ENCODE results near the gene SEBOX.
A peak's percentile ranks its signal among the peaks of the same experiment; 100 is the strongest.

The SEBOX gene

DNA sequence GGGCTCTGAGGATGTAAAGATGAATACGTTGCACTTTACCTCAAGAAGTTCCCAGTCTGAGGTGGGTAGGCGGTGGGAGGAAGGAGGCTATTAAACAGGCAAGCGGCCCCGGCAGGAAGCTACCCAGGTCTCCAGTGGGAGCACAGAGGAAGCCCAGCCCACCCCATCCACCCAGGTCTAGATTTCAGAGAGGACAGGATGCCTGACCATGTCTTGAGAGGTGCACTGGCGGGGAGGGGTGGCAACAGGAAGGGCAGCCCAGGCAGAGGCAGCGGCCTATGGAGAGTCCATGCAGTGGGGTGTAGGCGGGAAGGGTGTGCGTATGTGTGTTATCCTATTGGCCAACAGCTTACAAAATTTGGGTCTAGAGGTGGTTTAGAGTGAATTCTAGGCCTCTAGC, 20.4 kb upstream of the SEBOX start:
- DNase-seq (ENCODE audit: insufficient read length, low spot score) (no peak), FAIRE-seq (no peak)
- TF ChIP-seq POLR2A (IDR thresholded peaks at IDR 0.05; ENCODE audit: low read depth, low read length), result no peak

GRCh38 chr17:28385037-28385400, 20.0 kb upstream of the SEBOX start:
- no peak for FAIRE-seq
- TF ChIP-seq POLR2A (IDR thresholded peaks at IDR 0.05; ENCODE audit: low read depth, low read length), result no peak
- DNase-seq (ENCODE audit: insufficient read length, low spot score), result no peak

DNA sequence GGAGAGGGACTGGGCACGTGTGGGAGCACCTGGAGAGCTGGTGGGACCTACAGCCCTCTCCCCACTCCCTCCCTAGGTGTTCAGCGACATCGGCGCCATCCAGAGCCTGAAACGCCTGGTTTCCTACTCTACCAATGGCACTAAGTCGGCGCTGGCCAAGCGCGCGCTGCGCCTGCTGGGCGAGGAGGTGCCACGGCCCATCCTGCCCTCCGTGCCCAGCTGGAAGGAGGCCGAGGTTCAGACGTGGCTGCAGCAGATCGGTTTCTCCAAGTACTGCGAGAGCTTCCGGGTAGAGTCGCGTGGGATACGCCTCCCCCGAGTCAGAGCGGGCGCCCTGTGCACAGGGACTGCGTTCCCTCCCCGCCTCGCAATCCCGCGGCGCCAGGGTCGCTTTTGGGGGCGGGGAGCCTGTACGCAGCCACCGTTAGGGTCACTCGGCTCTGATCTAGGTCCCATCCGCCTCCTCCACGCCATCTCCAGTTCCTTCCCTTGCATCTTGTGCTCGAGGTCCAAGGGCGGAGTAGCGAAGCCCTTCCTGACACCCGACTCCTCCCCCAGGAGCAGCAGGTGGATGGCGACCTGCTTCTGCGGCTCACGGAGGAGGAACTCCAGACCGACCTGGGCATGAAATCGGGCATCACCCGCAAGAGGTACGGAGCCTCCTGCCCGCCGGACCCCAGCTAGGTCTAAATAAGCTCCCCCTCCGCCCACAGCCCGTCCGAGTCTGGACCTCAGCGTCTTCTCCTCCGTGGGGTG, 19.5 kb upstream of the SEBOX start:
- no peak for DNase-seq (ENCODE audit: insufficient read length, low spot score)
- TF ChIP-seq POLR2A (IDR thresholded peaks at IDR 0.05; ENCODE audit: low read depth, low read length), result no peak
- FAIRE-seq, result no peak

DNA sequence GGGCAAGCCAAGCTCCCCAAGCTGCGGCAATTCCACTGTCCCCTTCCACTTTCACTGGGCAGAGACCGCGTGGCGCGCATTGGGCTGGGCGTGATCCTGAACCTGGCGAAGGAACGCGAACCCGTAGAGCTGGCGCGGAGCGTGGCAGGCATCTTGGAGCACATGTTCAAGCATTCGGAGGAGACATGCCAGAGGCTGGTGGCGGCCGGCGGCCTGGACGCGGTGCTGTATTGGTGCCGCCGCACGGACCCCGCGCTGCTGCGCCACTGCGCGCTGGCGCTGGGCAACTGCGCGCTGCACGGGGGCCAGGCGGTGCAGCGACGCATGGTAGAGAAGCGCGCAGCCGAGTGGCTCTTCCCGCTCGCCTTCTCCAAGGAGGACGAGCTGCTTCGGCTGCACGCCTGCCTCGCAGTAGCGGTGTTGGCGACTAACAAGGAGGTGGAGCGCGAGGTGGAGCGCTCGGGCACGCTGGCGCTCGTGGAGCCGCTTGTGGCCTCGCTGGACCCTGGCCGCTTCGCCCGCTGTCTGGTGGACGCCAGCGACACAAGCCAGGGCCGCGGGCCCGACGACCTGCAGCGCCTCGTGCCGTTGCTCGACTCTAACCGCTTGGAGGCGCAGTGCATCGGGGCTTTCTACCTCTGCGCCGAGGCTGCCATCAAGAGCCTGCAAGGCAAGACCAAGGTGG, 16.3 kb upstream of the SEBOX start:
- FAIRE-seq (no peak), DNase-seq (ENCODE audit: insufficient read length, low spot score) (no peak)
- no peak for TF ChIP-seq POLR2A (IDR thresholded peaks at IDR 0.05; ENCODE audit: low read depth, low read length)

GRCh38 chr17:28379814-28380801, 15.1 kb upstream of the SEBOX start:
- DNase-seq (ENCODE audit: insufficient read length, low spot score) (no peak), FAIRE-seq (no peak)
- no peak for TF ChIP-seq POLR2A (IDR thresholded peaks at IDR 0.05; ENCODE audit: low read depth, low read length)

DNA sequence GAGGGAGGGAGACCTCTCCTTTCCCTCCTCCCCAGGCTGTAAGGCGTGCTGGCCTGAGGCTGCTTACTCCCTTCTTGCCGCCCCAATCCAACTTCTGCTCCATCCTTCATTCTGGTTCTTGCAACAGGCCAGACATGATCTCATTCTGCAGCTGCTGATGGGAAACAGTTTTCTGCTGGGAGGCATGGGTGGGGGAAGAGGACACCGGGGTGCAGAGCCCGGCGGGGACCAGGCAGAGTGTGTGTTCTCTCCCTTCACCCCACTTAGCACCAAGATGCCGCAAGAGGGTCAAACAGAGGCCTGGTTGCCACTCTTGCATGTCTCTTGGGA, 7.9 kb upstream of the SEBOX start:
- FAIRE-seq (no peak), DNase-seq (ENCODE audit: insufficient read length, low spot score) (no peak)
- TF ChIP-seq POLR2A (IDR thresholded peaks at IDR 0.05; ENCODE audit: low read depth, low read length), result no peak

DNA sequence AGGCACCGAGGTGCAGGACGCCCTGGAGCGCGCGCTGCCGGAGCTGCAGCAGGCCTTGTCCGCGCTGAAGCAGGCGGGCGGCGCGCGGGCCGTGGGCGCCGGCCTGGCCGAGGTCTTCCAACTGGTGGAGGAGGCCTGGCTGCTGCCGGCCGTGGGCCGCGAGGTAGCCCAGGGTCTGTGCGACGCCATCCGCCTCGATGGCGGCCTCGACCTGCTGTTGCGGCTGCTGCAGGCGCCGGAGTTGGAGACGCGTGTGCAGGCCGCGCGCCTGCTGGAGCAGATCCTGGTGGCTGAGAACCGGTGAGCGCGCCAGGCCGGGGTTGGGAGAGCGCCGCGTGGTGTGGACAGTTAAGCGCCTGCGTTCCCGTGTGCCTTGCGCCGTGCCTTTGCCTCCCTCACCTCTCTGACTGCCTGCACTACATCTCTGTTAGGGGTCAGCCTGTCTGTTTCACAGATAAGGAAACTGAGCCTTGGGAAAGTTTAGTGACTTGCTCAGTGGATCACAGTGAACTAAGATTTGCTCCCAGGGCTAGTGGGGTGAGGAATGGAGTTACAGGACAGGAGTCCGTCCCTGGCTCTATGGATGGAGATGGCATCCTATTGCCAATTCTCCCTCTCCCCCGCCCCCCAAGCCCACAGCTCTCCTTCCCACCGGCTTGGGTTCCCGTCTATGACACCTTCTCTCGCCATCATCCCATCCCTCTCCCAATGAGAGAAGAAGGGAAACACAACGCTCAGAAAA, 7.4 kb upstream of the SEBOX start:
- DNase-seq (ENCODE audit: insufficient read length, low spot score) (no peak), FAIRE-seq (no peak)
- TF ChIP-seq POLR2A (IDR thresholded peaks at IDR 0.05; ENCODE audit: low read depth, low read length), result no peak

DNA sequence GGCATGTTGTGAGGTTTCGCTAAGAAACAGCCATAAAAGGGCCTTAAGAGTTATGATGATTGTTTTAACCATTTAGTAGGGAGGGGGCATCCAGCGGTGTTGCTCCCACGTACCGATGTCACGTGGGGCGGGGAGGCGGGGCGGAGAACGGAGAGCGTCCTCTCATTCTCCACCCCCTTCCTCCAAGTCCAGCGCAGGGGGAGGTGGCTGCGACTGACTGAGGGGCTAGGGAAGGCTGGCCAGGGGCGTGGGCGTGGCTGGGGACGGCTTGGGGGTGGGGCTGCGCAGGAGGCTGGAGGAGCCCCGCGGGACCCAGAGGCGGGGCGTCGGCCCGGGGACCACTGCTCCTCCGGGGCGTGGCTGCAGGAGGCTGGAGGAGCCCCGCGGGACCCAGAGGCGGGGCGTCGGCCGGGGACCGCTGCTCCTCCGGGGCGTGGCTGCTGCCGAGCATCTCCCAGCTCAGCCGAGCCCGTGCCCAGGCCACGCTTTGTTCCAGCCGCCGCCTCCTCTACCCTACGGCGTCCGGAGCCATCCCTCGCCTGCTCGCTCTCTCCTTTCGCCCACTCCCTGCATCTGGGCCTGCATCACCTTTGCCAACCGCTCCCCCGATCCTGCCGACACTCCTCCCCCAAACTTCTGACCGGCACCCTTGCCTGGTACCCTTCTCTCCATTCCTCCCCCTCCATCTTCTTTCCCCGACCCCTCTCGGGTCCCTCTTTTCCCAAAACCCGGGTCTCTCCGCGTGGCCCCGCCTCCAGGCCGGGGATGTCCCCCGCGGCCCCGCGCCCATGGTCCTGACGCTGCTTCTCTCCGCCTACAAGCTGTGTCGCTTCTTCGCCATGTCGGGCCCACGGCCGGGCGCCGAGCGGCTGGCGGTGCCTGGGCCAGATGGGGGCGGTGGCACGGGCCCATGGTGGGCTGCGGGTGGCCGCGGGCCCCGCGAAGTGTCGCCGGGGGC, 6.5 kb upstream of the SEBOX start, which contains the start of gene SARM1:
Gene SARM1 (plus strand): TSS at position 450 of the 958 bp plus-strand sequence. CDS start 339 bp downstream, at position 789.
- peak; percentile 93 for DNase-seq (ENCODE audit: insufficient read length, low spot score)
- FAIRE-seq, result no peak
- peak; percentile 38 for TF ChIP-seq POLR2A (IDR thresholded peaks at IDR 0.05; ENCODE audit: low read depth, low read length)

DNA sequence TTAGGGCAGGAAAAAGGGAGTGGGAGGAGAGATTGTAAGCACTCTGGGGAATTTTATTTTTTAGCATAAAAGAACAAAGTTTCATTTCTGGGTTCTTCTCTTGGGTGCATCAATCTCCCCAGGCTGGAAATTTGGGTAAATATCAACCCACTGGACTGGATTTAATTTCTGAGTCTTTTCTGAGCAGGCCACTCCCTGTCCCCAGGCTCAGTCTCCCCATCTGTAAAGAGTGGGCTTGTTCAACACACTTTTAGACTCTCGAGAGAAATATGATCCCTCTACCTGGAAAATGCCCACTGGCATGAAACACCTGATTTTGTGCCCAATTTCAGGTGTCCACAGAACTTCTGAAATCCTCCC, 5.7 kb upstream of the SEBOX start:
- no peak for DNase-seq (ENCODE audit: insufficient read length, low spot score)
- no peak for FAIRE-seq
- TF ChIP-seq POLR2A (IDR thresholded peaks at IDR 0.05; ENCODE audit: low read depth, low read length), result no peak

DNA sequence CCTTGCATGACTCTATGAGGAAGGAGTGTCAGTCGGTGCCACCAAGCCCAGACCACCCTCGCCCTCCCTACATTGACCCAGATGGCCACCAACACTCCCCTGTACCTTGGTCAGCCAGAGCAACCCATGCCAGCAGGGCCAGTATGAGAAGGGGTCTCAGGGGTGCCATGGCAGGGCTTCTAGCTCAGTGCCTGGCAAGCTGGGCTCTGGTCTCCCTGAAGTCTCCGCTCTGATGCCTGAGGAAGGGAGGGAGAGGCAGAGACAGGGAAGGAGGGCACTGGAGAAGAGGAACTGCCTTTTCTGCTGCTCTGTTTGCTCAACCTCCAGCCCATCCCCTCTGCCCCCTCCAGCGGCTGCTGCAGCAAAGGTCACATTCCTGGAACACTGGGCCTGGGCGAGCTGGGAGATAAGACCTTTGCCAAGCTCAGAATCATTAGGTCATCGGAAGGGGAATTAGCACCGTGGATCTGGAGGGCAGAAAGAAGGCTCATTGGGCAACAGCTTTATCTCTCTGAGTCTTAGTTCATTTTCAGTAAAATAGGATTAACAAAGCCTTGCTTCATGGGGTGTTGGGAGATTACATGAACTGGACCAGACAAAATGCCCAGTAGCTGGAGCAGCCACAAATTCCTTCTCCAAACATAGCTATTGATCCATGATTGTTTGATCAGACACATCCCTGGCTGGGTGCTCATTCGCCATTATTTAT, 5.2 kb upstream of the SEBOX start, which contains the start of gene VTN:
Gene VTN (minus strand): TSS at position 273 of the 709 bp plus-strand sequence. CDS start 104 bp downstream, at position 169.
- DNase-seq (ENCODE audit: insufficient read length, low spot score), result no peak
- FAIRE-seq, result no peak
- TF ChIP-seq POLR2A (IDR thresholded peaks at IDR 0.05; ENCODE audit: low read depth, low read length), result no peak

DNA sequence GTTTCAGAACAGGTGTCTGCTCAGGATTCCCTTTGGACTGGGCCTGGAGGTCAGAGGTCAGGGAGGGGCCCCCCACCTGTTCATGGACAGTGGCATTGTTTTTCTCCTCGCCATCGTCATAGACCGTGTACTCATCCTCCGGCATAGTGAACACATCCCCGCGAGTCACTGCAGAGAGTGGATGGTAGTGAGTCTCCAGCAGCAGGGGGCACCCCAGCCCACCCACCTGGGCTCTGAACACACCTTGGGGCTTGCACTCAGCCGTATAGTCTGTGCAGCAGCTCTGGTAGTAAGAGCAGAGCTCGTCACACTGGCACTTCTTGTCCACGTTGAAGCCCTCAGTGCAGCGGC, 4.7 kb upstream of the SEBOX start:
- no peak for TF ChIP-seq POLR2A (IDR thresholded peaks at IDR 0.05; ENCODE audit: low read depth, low read length)
- DNase-seq (ENCODE audit: insufficient read length, low spot score) (no peak), FAIRE-seq (no peak)
